Adrenal gland (tissue), 12 donors: ENCODE measurements around the gene P4HTM. TPM values are rescaled to one million over a fixed set of nuclear protein-coding genes. Genes with fewer than 3 reads are reported as not detected.

Experiments
- DNase-seq, 7 donors: peaks; one replicate each; pipeline ENCODE4 v3.0.0-alpha.2; 2019 to 2020
- H3K27ac ChIP-seq, 5 donors: fragments of 200-600 bp; sonication (generic) in 4 of 5; 1 replicate in 3 of 5; 2 replicates in 2 of 5; pipeline versions ENCODE4 v1.5.1 to v1.8.0; 2016 to 2020; ENCODE audit warnings: mild to moderate bottlenecking in 1 of 5
- H3K27me3 ChIP-seq: fragments of 200-600 bp; 2 replicates; pipeline ENCODE4 v1.8.0; 2021
- H3K36me3 ChIP-seq, 2 donors: fragments of 200-600 bp; replicated peaks in 1 of 2; 1 replicate in 1 of 2; 2 replicates in 1 of 2; pipeline versions ENCODE4 v1.5.1 to v1.8.0; 2018 to 2022
- H3K4me1 ChIP-seq, 2 donors: fragments of 200-600 bp; replicated peaks in 1 of 2; 1 replicate in 1 of 2; 2 replicates in 1 of 2; pipeline versions ENCODE4 v1.5.1 to v1.8.0; 2018 to 2021
- H3K4me3 ChIP-seq, 4 donors: fragments of 200-600 bp; sonication (generic) in 3 of 4; one replicate each; pipeline ENCODE4 v1.5.1; 2016 to 2018
- H3K9me3 ChIP-seq, 3 donors: fragments of 200-600 bp; sonication (generic) in 1 of 3; replicated peaks in 1 of 3; 1 replicate in 2 of 3; 2 replicates in 1 of 3; pipeline versions ENCODE4 v1.5.1 to v1.8.0; 2016 to 2021
- POLR2A ChIP-seq, 2 donors: fragments of 450-650 bp; IDR thresholded peaks; one replicate each; pipeline ENCODE4 v1.6.1; 2017; ENCODE audit warnings: antibody characterized with exemption in 2 of 2, mild to moderate bottlenecking in 2 of 2, moderate library complexity in 1 of 2
- WGBS, 4 donors: extraction: QIAGEN DNeasy Blood & Tissue Kit in 2 of 4; methylation state at CpG; one replicate each; pipeline versions ENCODE4 v1.1.5 to v1.1.7; 2013 to 2017; 5-methylcytosine and 5-hydroxymethylcytosine counted together
- intact Hi-C, 2 donors: fragments of 100-400 bp; cut with DNase I; formaldehyde crosslinking; loops; one replicate each; pipeline versions ENCODE4 v1.14.1 to v1.15.0; 2022 to 2023
- polyA plus RNA-seq, 3 donors: library from polyadenylated mRNA; stranded (reverse); fragments of 200-250 nt in 2 of 3; fragments of 350-450 nt in 1 of 3; fragmentation: Illumina TruSeq in 1 of 3; extraction: RNeasy Lipid Tissue Mini Kit (QIAGEN cat#74804) in 1 of 3; gene quantifications; one replicate each; pipeline ENCODE4 v1.2.3, GENCODE V29; 2013 to 2014
- total RNA-seq, 9 donors: library from RNA; depleted of rRNA in 4 of 9; stranded (reverse); fragments of >200 nt in 4 of 9; fragments of 120-200 nt in 1 of 9; fragmentation: NEBNext Ultra II Directional in 1 of 9; extraction: Animal tissue kit (Norgen Biotek cat#: 25700) in 1 of 9; gene quantifications; one replicate each; pipeline versions ENCODE4 v1.1.0 to v1.2.4, GENCODE V29; 2013 to 2023
- TF ChIP-seq, protein P1 (sequence below), 6 experiments: fragments of 450-650 bp in 4 of 6; fragments of 200-600 bp in 2 of 6; sonication (generic) in 1 of 6; IDR thresholded peaks; 1 replicate in 5 of 6; 2 replicates in 1 of 6; pipeline versions ENCODE4 v1.5.1 to v1.8.0; 2016 to 2021; ENCODE audit warnings: antibody characterized with exemption in 6 of 6, mild to moderate bottlenecking in 2 of 6, moderate library complexity in 1 of 6
- donor health status: healthy with polysubstance abuse.
- donor health status: Bipolar disorder and iron deficiency.
- donor health status: DM: yes; HTN: yes; CAD: no.
- donor health status: DM: no; HTN: no; CAD: no.
- donor health status: DM: no; HTN: no; CAD: no.
- donor health status: DM: yes; HTN: yes; CAD: no.

Gene P4HTM
- total and polyA plus RNA-seq, 12 donors: 26.6 to 174 (median 102) TPM

DNA sequence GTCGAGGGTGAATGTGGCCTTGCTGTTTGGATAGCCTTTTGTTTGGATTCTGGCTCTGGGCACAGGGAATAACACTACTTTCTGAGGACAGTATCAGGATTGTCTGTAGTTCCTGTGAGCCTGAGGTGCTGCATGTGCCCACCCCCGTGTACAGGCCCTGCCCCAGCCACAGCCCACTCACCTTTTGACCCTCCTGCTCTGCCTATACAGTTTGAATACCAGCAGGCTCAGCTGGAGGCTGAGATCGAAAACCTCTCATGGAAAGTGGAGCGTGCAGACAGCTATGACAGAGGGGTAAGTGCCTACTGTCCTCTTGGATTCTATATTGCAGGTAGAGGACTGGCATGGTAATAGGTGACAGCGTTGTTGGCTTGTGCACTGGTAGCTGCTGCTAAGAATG, 7.4 kb upstream of the P4HTM start:
- Histone ChIP-seq H3K27me3 (no peaks in the 10 kb centered on the region), H3K4me1 (no peaks in the 10 kb centered on the region), H3K9me3 (no peaks in the 10 kb centered on the region), H3K4me3 (no peak overlapping the region), H3K36me3 (peaks cover 0 to 57% of the 10 kb centered on the region in 2 donors), H3K27ac (no peak overlapping the region)
- 75 to 90% (median 81%) methylated on average over 5 of the region's 5 CpGs for WGBS, 4 donors
- intact Hi-C loops: no loop called here
- no peak for DNase-seq
- no peak for TF ChIP-seq POLR2A (IDR thresholded peaks at IDR 0.05)
- TF ChIP-seq, protein P1, sequence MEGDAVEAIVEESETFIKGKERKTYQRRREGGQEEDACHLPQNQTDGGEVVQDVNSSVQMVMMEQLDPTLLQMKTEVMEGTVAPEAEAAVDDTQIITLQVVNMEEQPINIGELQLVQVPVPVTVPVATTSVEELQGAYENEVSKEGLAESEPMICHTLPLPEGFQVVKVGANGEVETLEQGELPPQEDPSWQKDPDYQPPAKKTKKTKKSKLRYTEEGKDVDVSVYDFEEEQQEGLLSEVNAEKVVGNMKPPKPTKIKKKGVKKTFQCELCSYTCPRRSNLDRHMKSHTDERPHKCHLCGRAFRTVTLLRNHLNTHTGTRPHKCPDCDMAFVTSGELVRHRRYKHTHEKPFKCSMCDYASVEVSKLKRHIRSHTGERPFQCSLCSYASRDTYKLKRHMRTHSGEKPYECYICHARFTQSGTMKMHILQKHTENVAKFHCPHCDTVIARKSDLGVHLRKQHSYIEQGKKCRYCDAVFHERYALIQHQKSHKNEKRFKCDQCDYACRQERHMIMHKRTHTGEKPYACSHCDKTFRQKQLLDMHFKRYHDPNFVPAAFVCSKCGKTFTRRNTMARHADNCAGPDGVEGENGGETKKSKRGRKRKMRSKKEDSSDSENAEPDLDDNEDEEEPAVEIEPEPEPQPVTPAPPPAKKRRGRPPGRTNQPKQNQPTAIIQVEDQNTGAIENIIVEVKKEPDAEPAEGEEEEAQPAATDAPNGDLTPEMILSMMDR (IDR thresholded peaks at IDR 0.05): no peak

DNA sequence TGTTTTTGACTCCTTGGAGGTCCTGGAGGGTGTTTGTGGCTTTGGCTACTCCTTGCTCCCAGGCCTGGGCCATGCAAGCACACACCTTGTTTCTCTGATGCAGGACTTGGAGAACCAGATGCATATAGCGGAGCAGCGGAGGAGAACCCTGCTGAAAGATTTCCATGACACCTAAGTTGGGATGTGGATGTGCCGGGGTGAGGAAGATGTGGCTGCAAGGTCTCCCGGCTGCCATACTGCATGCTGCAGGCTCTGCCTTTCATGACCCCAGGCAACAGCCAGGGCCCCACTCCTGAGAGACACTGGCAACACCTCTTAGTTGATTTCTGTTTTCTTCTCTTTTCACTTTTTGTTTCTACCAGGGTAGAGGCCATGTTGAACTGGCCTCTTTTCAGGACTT, 6.9 kb upstream of the P4HTM start:
- 94 to 100% (median 96%) methylated on average over 1 to 4 of the region's 4 CpGs for WGBS, 4 donors
- intact Hi-C loops: no loop called here
- peaks cover 0 to 57% of the 10 kb centered on the region in 2 donors for H3K36me3 ChIP-seq

DNA sequence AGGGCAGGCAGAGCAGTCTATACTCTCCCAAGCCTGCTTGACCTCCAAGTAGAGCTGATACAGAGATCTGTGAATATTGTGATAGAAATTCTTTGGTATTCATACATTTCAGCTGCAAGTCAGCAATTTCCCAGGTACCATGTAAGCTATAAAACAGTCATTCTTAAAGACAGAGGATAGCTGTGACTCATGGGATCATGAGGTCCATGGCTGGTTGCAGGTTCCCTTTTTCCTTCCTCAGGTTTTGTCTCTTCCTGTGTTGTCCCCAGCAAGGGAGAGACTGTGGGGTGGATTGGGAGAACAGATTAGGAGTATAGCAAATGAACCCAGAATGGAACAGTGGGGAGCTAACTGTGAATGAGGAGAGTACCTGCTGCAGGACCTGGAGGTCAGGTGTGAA, 5.4 kb upstream of the P4HTM start:
- no peak overlapping the region for H3K4me3 ChIP-seq
- no peak overlapping the region for H3K27ac ChIP-seq
- TF ChIP-seq POLR2A (IDR thresholded peaks at IDR 0.05): no peak
- TF ChIP-seq, protein P1 (IDR thresholded peaks at IDR 0.05): no peak
- H3K27me3 ChIP-seq: no peaks in the 10 kb centered on the region
- peaks cover 0 to 45% of the 10 kb centered on the region in 2 donors for H3K36me3 ChIP-seq
- no peak for DNase-seq
- peaks cover 8 to 12% of the 10 kb centered on the region in 2 donors for H3K4me1 ChIP-seq
- intact Hi-C loops: no loop called here
- no peaks in the 10 kb centered on the region for H3K9me3 ChIP-seq

More for the DNA sequence above, 6.9 kb upstream of the P4HTM start:
- no peak for TF ChIP-seq POLR2A (IDR thresholded peaks at IDR 0.05)
- TF ChIP-seq, protein P1 (IDR thresholded peaks at IDR 0.05): no peak
- no peak for DNase-seq
- no peaks in the 10 kb centered on the region for H3K4me1 ChIP-seq
- no peaks in the 10 kb centered on the region for H3K27me3 ChIP-seq
- H3K9me3 ChIP-seq: no peaks in the 10 kb centered on the region
- no peak overlapping the region for H3K27ac ChIP-seq
- H3K4me3 ChIP-seq: no peak overlapping the region

DNA sequence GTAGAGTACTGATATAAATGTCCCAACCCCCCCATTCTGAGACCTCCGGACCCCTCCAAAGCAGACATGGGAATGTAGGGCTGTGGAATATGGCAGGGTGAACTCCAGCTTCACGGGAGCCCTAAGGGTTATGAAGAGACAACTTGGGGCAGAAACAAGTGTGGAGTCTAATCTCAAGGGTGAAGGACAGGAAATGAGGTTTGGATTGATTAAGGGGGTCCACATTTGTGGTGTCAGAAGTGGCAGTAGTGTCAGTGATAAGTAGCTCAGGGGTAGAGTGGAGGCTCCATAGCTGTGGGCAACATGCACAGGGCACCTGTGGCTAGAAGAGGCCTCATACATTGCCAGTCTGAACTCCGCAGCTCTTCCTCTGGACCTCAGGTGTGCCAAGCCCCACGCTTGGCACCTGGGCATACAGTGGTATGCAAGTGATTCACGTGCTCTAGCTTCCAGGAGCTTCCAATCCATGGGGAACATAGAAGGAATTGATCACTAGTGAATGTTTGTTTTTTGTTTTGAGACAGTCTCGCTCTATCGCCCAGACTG, 4.1 kb upstream of the P4HTM start:
- H3K9me3 ChIP-seq: no peaks in the 10 kb centered on the region
- no peaks in the 10 kb centered on the region for H3K27me3 ChIP-seq
- no peak overlapping the region for H3K4me3 ChIP-seq
- no peak for DNase-seq
- peaks cover 9 to 13% of the 10 kb centered on the region in 2 donors for H3K4me1 ChIP-seq
- WGBS, 4 donors: 90 to 93% (median 93%) methylated on average over 7 of the region's 7 CpGs
- no peak overlapping the region for H3K27ac ChIP-seq
- peaks cover 0 to 33% of the 10 kb centered on the region in 2 donors for H3K36me3 ChIP-seq
- TF ChIP-seq, protein P1 (IDR thresholded peaks at IDR 0.05): no peak
- no peak for TF ChIP-seq POLR2A (IDR thresholded peaks at IDR 0.05)
- intact Hi-C loops: no loop called here
